CD14-positive monocyte (primary cell): ENCODE data around the gene MEMO1. TPM values are rescaled to one million over a fixed set of nuclear protein-coding genes. Genes with fewer than 3 reads are reported as not detected.

Experiments used
- DNase-seq, 3 donors: peaks; one replicate each; pipeline ENCODE4 v3.0.0-alpha.2; 2011 to 2022
- H2AFZ ChIP-seq: 2 replicates; pipeline ENCODE4 v1.6.0; 2012; ENCODE audit warnings: mild to moderate bottlenecking, low read depth, low read length, inconsistent platforms; ENCODE audit not compliant: insufficient read depth, poor library complexity, severe bottlenecking
- H3K27ac ChIP-seq, 2 donors: 1 replicate in 1 of 2; 2 replicates in 1 of 2; pipeline ENCODE4 v1.5.1; 2012 to 2013; ENCODE audit warnings: low read length in 2 of 2, control low read depth in 1 of 2, inconsistent platforms in 1 of 2, low read depth in 1 of 2, mild to moderate bottlenecking in 1 of 2
- H3K27me3 ChIP-seq, 2 donors: one replicate each; pipeline versions ENCODE4 v1.6.0 to v1.6.1; 2011 to 2013; ENCODE audit warnings: low read length in 2 of 2; ENCODE audit not compliant: control insufficient read depth in 2 of 2, insufficient read depth in 2 of 2
- H3K36me3 ChIP-seq, 2 donors: replicated peaks in 1 of 2; 1 replicate in 1 of 2; 2 replicates in 1 of 2; pipeline versions ENCODE4 v1.5.1 to v1.6.1; 2012 to 2013; ENCODE audit warnings: low read length in 2 of 2, control low read depth in 1 of 2, inconsistent platforms in 1 of 2, mild to moderate bottlenecking in 1 of 2; ENCODE audit not compliant: insufficient read depth in 2 of 2, control insufficient read depth in 1 of 2
- H3K4me1 ChIP-seq, 2 donors: 1 replicate in 1 of 2; 2 replicates in 1 of 2; pipeline versions ENCODE4 v1.5.1 to v1.6.1; 2012 to 2013; ENCODE audit warnings: low read length in 2 of 2, control low read depth in 1 of 2, inconsistent platforms in 1 of 2, mild to moderate bottlenecking in 1 of 2, moderate library complexity in 1 of 2; ENCODE audit not compliant: insufficient read depth in 2 of 2, control insufficient read depth in 1 of 2
- H3K4me2 ChIP-seq: replicated peaks from 2 replicates; pipeline ENCODE3; 2012; ENCODE audit warnings: low read length, moderate library complexity, mild to moderate bottlenecking; ENCODE audit not compliant: poor library complexity, severe bottlenecking; ENCODE audit errors: extremely low read depth
- H3K4me3 ChIP-seq, 3 experiments: fragments of 200-600 bp in 1 of 3; sonication (generic) in 1 of 3; replicated peaks in 1 of 3; 1 replicate in 2 of 3; 2 replicates in 1 of 3; pipeline ENCODE4 v1.5.1; 2011 to 2013; ENCODE audit warnings: low read length in 3 of 3, mild to moderate bottlenecking in 3 of 3, control low read depth in 2 of 3, low read depth in 2 of 3, inconsistent platforms in 1 of 3, moderate library complexity in 1 of 3
- H3K79me2 ChIP-seq: 2 replicates; pipeline ENCODE4 v1.6.0; 2012; ENCODE audit warnings: mild to moderate bottlenecking, control low read depth, inconsistent platforms, low read length, moderate library complexity; ENCODE audit not compliant: insufficient read depth
- H3K9ac ChIP-seq: 2 replicates; pipeline ENCODE4 v1.6.0; 2017; ENCODE audit warnings: low read length, mild to moderate bottlenecking; ENCODE audit not compliant: insufficient read depth, poor library complexity, severe bottlenecking
- H3K9me3 ChIP-seq, 2 donors: replicated peaks in 1 of 2; 1 replicate in 1 of 2; 2 replicates in 1 of 2; pipeline versions ENCODE4 v1.5.1 to v1.6.1; 2012 to 2013; ENCODE audit warnings: low read length in 2 of 2, control low read depth in 1 of 2; ENCODE audit not compliant: control insufficient read depth in 1 of 2, insufficient read depth in 1 of 2
- H4K20me1 ChIP-seq: 2 replicates; pipeline ENCODE4 v1.6.0; 2012; ENCODE audit warnings: mild to moderate bottlenecking, low read length, control low read depth, moderate library complexity; ENCODE audit not compliant: insufficient read depth
- H3K27ac Mint-ChIP-seq, 7 donors: one replicate each; pipeline ENCODE4 v1.8.0; 2020; ENCODE audit warnings: mild to moderate bottlenecking in 7 of 7, mixed read lengths in 7 of 7, moderate library complexity in 6 of 7, inconsistent platforms in 2 of 7
- H3K27me3 Mint-ChIP-seq, 3 donors: one replicate each; pipeline ENCODE4 v1.8.0; 2021 to 2022; ENCODE audit warnings: low read depth in 3 of 3, mild to moderate bottlenecking in 3 of 3, mixed read lengths in 3 of 3, moderate library complexity in 3 of 3, inconsistent platforms in 1 of 3
- H3K36me3 Mint-ChIP-seq, 2 donors: one replicate each; pipeline ENCODE4 v1.8.0; 2020; ENCODE audit warnings: mixed read lengths in 2 of 2, inconsistent platforms in 1 of 2, mild to moderate bottlenecking in 1 of 2
- H3K4me1 Mint-ChIP-seq: one replicate; pipeline ENCODE4 v1.8.0; 2020; ENCODE audit warnings: mild to moderate bottlenecking, mixed read lengths
- H3K4me3 Mint-ChIP-seq, 2 donors: one replicate each; pipeline ENCODE4 v1.8.0; 2020; ENCODE audit warnings: mild to moderate bottlenecking in 2 of 2, mixed read lengths in 2 of 2, moderate library complexity in 1 of 2
- H3K9me3 Mint-ChIP-seq, 7 donors: one replicate each; pipeline ENCODE4 v1.8.0; 2020 to 2022; ENCODE audit warnings: mixed read lengths in 7 of 7, mild to moderate bottlenecking in 6 of 7, moderate library complexity in 6 of 7, inconsistent platforms in 2 of 7
- CTCF ChIP-seq: fragments of 200-600 bp; IDR thresholded peaks from one replicate; pipeline ENCODE4 v1.8.0; 2022; ENCODE audit warnings: antibody characterized with exemption, mild to moderate bottlenecking
- WGBS: methylation state at CpG from one replicate; pipeline ENCODE4 v1.1.5; 2013; ENCODE audit warnings: missing lambda C conversion rate; ENCODE audit not compliant: insufficient coverage; 5-methylcytosine and 5-hydroxymethylcytosine counted together
- intact Hi-C, 2 donors: fragments of 100-400 bp; cut with micrococcal nuclease; formaldehyde crosslinking; loops; one replicate each; pipeline versions ENCODE4 v1.15.0 to v1.15.1; 2023
- polyA plus RNA-seq, 3 donors: library from polyadenylated mRNA; depleted of rRNA in 1 of 3; unstranded in 2 of 3; stranded (reverse) in 1 of 3; fragments of 300-500 nt in 2 of 3; fragments of >200 nt in 1 of 3; fragmentation: Illumina TruSeq in 2 of 3; gene quantifications; 1 replicate in 2 of 3; 2 replicates in 1 of 3; pipeline ENCODE4 v1.2.3, GENCODE V29; 2012 to 2021

The MEMO1 gene
- polyA plus RNA-seq, 3 donors: 49.5 to 63.7 (median 57.0) TPM

GRCh38 chr2:31998731-31999383 is 12.0 kb downstream of the MEMO1 start:
- Mint-ChIP-seq H3K4me3 (no peak overlapping the region), H3K27me3 (no peaks in the 10 kb centered on the region)
- H3K27ac ChIP-seq: peak overlapping the region in 1 of 2 donors; percentile 51

DNA sequence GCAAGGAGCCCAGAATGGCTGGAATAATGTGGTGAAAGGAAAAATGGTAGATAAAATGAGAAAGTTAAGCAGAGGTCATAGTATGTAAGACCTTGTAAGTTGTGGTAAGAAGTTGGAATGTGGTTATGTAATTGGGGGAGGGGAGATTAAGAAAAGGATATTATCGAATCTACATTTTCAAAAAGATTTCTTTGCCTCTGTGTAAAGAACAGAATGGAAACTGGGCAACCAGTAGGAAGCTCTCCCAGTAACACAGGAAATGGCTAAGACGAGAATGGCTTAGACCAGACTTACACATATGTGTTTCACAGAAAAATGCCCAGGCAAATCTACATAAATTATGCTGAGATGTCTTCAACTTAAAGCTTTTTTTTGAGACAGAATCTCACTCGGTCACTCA is 13.2 kb downstream of the MEMO1 start:
- Mint-ChIP-seq H3K27me3 (no peaks in the 10 kb centered on the region), H3K4me3 (no peak overlapping the region), H3K4me1 (peaks cover 31% of the 10 kb centered on the region), H3K9me3 (no peaks in the 10 kb centered on the region), H3K27ac (peak overlapping the region in 5 of 7 donors; percentile 16 to 78 (median 50)), H3K36me3 (peaks cover 1 to 12% of the 10 kb centered on the region in 2 donors)
- Histone ChIP-seq H3K27ac (peak overlapping the region in 1 of 2 donors; percentile 42), H4K20me1 (peaks cover 96% of the 10 kb centered on the region), H3K9me3 (no peaks in the 10 kb centered on the region), H3K9ac (no peak overlapping the region), H2AFZ (no peak overlapping the region), H3K4me1 (peaks cover 2 to 16% of the 10 kb centered on the region in 2 donors), H3K4me3 (no peak overlapping the region), H3K79me2 (peaks cover 99% of the 10 kb centered on the region), H3K27me3 (no peaks in the 10 kb centered on the region), H3K36me3 (peaks cover 0 to 4% of the 10 kb centered on the region in 2 donors), H3K4me2 (no peak overlapping the region)
- no peak for TF ChIP-seq CTCF
- intact Hi-C loops: no loop called here
- no CpG with 5 or more reads among the region's 3 CpGs for WGBS
- no peak for DNase-seq

More at GRCh38 chr2:31998731-31999383, 12.0 kb downstream of the MEMO1 start:
- peaks cover 0 to 4% of the 10 kb centered on the region in 2 donors for H3K36me3 ChIP-seq
- H3K9ac ChIP-seq: no peak overlapping the region
- no peaks in the 10 kb centered on the region for H3K9me3 Mint-ChIP-seq
- 67% methylated on average over 3 of the region's 4 CpGs for WGBS
- H3K27ac Mint-ChIP-seq: peak overlapping the region; percentile 1 to 74 (median 50)
- H3K9me3 ChIP-seq: no peaks in the 10 kb centered on the region
- H3K4me3 ChIP-seq: no peak overlapping the region
- peaks cover 96% of the 10 kb centered on the region for H4K20me1 ChIP-seq
- no peak overlapping the region for H2AFZ ChIP-seq
- DNase-seq: no peak
- H3K36me3 Mint-ChIP-seq: peaks cover 1 to 8% of the 10 kb centered on the region in 2 donors
- no peak for TF ChIP-seq CTCF
- intact Hi-C loops: no loop called here
- no peak overlapping the region for H3K4me2 ChIP-seq
- no peaks in the 10 kb centered on the region for H3K27me3 ChIP-seq
- H3K4me1 ChIP-seq: peaks cover 2 to 16% of the 10 kb centered on the region in 2 donors
- H3K79me2 ChIP-seq: peaks cover 99% of the 10 kb centered on the region
- peaks cover 41% of the 10 kb centered on the region for H3K4me1 Mint-ChIP-seq
